ENCODE measurements around the gene SLC5A2.
A peak's percentile ranks its signal among the peaks of the same experiment; 100 is the strongest.
"Not testable (repeated sequence)": the region's sequence is repeated elsewhere in the genome, so short reads cannot be mapped to it uniquely, and the experiment has no call there.

SLC5A2 gene

GRCh38 chr16:31483081-31483480 is at the start of gene SLC5A2:
TSS of gene SLC5A2 (plus strand) at chr16:31483123. CDS start at chr16:31483137, 14 bp downstream.
- no peak for DNase-seq (ENCODE audit: low spot score)

- no peak for DNase-seq (ENCODE audit: low spot score)
Observed at GRCh38 chr16:31435341-31436220, 47.3 kb upstream of the SLC5A2 start.

- no peak for DNase-seq (ENCODE audit: low spot score)
Observed at GRCh38 chr16:31436221-31437045, 46.5 kb upstream of the SLC5A2 start.

- no peak for DNase-seq (ENCODE audit: low spot score)
Observed at GRCh38 chr16:31438414-31438813, 44.5 kb upstream of the SLC5A2 start.

- not testable (repeated sequence) for DNase-seq (ENCODE audit: low spot score)
Observed at GRCh38 chr16:31439023-31439422, 43.9 kb upstream of the SLC5A2 start.

- DNase-seq (ENCODE audit: low spot score): no peak
Observed at GRCh38 chr16:31439519-31439918, 43.4 kb upstream of the SLC5A2 start.

- DNase-seq (ENCODE audit: low spot score): no peak
Observed at GRCh38 chr16:31440516-31441184, 42.3 kb upstream of the SLC5A2 start.

GRCh38 chr16:31441956-31442355 is 41.0 kb upstream of the SLC5A2 start:
- DNase-seq (ENCODE audit: low spot score): no peak

- DNase-seq (ENCODE audit: low spot score): not testable (repeated sequence)
Observed at GRCh38 chr16:31445931-31446330, 37.0 kb upstream of the SLC5A2 start.

GRCh38 chr16:31451201-31451600 is 31.7 kb upstream of the SLC5A2 start:
- no peak for DNase-seq (ENCODE audit: low spot score)

GRCh38 chr16:31451681-31452351 is 31.1 kb upstream of the SLC5A2 start:
- DNase-seq (ENCODE audit: low spot score): peak; percentile 76

GRCh38 chr16:31452631-31453106 is 30.3 kb upstream of the SLC5A2 start:
- DNase-seq (ENCODE audit: low spot score): peak; percentile 79

- peak; percentile 28 for DNase-seq (ENCODE audit: low spot score)
Observed at GRCh38 chr16:31453255-31454204, 29.4 kb upstream of the SLC5A2 start.

- DNase-seq (ENCODE audit: low spot score): no peak
Observed at GRCh38 chr16:31455601-31456314, 27.2 kb upstream of the SLC5A2 start.

GRCh38 chr16:31456988-31457360 is 25.9 kb upstream of the SLC5A2 start:
- no peak for DNase-seq (ENCODE audit: low spot score)

- DNase-seq (ENCODE audit: low spot score): peak; percentile 58
Observed at GRCh38 chr16:31458073-31458843, 24.7 kb upstream of the SLC5A2 start.

- DNase-seq (ENCODE audit: low spot score): peak; percentile 92
Observed at GRCh38 chr16:31458844-31459686, 23.9 kb upstream of the SLC5A2 start, which contains the start of gene ARMC5. TSS of gene ARMC5 (plus strand) at chr16:31459501. CDS start at chr16:31459525, 24 bp downstream.

Measured in GM03348 (cell line).